SHP77 (cell line): ENCODE data around the gene MFN2.
"Not testable (repeated sequence)": the region's sequence is repeated elsewhere in the genome, so short reads cannot be mapped to it uniquely, and the experiment has no call there.

Experiments
- DNase-seq, 2 experiments: peaks; one replicate each; lab custom pipeline; 2025; lab: John Stamatoyannopoulos, UW

The MFN2 gene

DNA sequence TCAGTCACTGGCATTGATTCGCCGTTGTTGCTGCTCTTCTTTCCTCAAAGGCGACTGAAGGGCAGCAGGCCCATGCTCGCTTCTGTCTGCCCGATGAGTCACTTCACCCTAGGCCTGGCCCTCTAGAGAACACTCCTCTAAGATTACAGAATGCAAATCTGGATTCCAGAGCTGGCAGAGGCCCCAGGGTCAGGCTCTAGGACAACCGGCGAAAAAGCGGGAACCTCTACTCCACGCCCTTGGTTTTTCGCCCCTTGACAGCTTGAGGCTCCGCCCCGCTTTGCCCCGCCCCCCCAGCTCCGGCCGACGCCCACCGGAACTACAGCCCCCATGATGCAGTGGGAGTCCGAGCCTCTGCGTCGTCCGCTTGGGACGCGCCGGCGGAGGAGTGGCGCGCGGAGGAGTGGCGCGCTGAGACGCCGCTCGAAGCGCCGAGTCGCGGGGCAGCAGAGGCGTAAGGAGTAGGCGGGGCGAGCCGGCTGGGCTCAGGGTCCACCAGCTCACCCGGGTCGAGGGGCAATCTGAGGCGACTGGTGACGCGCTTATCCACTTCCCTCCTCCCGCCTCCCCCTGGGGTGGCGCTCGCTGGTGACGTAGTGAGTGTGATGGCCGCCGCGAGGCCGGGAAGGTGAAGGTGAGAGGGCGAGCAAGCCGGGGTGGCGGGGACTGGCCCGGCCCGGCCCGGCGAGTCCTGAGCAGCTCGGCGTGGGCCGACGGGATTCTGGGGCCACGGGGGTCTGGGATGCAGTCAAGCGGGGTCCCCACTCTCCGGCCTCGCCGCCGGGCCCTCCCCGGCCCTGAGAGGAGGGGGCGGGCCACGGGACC, at the start of gene MFN2:
TSS of gene MFN2 (plus strand) at position 594 of the 825 bp plus-strand sequence. CDS start 8,725 bp downstream, outside the sequence.
- peak; percentile 93 to 96 for DNase-seq

DNA sequence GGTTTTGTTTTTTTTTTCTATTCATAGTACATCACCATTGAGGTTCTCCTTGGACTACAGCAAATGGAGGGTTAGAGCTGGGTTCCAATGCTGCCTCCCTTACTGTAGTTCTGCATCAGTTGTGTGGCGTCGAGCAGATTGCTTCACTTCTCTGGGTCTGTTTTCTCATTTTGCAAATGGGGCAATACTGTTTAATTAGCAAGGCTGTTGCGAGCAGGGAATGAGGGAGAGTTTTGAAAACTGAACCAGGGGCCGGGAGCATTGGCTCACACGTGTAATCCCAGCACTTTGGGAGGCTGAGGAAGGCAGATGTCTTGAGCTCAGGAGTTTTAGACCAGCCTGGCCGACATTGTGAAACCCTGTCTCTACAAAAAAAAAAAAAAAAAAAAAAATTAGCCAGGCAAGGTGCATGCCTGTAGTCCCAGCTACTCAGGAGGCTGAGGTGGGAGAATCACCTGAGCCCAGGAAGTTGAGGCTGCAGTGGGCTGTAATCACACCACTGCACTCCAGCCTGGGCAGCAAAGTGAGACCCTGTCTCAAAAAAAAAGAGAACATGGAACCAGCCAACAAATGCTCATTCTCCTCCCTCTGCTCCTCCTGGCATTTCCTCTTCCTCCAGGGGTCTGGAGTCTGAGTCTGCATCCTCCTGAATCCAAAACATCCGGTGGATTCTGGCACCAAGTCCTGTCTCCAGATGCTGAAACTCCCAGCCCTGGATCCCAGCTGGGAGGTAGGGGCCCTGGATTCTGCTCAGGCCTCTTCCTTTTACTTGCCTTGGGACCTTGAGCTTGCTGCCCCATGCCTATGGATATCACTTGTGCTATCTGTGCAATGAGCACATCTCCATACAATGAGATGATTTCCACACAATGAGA, 49.4 kb upstream of the MFN2 start:
- no peak for DNase-seq

DNA sequence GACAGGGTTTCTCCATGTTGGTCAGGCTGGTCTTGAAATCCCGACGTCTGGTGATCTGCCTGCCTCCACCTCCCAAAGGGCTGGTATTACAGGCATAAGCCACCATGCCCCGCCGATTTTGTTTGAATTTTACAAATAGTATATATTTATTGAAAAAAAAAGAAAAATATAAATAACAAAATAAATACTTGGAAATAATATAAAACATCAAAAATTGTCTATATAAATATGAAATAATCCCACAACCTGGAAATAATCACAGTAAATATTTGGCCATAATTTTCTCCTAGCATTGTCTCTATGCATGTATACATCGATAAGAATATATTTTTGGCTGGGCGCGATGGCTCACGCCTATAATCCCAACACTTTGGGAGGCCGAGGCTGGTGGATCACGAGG, 48.4 kb upstream of the MFN2 start:
- DNase-seq = no peak

DNA sequence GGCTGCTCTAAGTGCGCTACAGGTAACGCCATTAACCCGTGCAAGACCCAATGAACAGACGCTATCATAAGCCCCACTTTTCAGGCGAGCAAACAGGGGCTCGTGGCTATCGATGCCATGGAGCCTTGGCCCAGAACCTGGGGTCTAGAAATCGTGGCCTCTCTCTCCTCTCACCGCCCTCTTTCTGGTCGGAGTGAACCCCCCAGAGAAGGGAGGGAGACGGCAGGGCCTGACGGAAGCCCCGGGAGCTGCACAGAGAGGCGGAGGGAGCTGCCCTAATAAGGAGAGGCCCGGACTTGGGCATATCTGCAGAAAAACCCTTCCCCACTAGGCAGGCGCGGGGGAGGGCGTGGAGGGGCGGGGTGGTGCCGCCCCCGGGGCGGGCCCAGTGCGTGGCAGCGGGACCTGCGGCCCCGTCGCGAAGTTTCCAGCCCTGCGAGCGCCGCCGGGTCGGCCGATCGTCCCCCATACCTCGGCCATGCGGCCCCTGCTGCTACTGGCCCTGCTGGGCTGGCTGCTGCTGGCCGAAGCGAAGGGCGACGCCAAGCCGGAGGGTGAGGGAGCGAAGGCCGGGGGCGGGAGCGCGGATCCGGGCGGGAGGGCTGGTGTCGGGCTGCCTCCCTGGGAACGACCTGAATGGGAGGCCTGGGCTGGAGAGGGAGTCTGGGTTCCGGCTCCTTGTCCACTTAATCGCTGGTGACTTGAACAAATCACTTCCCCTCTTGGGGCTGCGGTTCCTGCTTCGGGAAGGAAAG, 45.8 kb upstream of the MFN2 start, which contains the start of gene PLOD1:
TSS of gene PLOD1 (plus strand) at position 416 of the 755 bp plus-strand sequence. CDS start at position 479, 63 bp downstream.
- DNase-seq = peak; percentile 60 to 75

DNA sequence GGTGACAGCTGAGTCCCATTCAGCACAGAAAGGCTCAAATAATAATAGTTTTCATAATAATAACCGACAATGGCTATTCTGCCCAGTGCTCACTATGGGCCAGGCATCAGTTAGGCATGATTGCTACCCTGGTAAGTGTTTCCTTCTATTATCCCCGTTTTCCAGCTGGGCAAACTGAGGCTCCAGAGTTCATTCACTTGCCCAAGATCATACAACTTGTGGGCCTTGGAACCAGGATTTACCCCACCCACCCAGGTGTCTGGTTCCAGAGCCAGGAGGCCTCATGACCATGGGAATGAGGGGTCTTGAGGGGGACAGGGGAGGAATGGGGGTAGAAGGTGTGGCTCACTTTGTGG, 45.2 kb upstream of the MFN2 start:
- DNase-seq = no peak

DNA sequence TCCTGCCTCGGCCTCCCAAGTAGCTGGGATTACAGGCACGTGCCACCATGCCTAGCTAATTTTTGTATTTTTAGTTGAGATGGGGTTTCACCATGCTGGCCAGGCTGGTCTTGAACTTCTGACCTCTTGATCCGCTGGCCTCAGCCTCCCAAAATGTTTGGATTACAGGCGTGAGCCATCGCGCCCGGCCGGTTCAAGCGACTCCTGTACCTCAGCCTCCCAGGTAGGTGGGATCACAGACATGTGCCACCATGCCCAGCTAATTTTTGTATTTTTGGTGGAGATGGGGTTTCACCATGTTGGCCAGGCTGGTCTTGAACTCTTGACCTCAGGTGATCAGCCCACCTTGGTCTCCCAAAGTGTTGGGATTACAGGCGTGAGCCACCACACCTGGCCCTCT, 44.5 kb upstream of the MFN2 start:
- DNase-seq = not testable (repeated sequence)

DNA sequence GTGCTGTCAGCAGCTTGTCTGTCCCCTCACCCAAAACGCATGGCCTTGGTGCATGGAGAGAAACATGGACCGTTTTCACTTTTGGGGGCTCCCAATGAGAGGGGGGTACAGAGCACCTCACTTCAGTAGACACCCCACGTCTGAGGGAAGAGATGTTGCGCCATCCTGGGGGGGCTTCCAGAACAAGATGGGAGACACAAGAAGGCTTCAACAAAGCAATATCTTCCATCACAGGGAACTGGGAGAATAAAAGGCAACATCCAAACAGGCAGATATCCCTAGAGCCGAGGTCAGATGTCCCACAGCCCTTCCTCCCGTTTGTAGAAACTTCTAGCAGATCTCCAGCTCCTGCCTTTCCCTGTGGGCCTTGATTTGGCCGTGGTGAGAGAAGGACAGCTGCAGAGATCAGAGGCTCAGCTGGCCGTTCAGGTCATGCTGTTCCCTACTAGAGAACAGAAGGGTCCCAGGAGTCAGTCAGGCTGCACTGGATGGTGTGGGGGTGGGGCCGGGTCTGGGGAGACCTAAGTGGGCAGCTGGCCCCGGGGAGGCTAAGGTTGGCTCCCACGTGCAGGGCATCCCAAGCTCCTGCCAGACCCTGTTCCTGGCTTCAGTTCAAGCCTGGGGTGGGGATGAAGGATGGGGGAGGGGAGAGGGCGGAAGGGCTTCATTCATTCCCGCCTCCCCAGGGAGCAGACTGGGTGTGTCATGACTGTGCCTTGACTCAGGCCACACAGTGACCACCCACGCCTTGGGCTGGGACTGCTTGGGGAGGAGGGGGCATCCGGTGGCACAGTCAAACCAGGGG, 41.3 kb upstream of the MFN2 start:
- DNase-seq = no peak

DNA sequence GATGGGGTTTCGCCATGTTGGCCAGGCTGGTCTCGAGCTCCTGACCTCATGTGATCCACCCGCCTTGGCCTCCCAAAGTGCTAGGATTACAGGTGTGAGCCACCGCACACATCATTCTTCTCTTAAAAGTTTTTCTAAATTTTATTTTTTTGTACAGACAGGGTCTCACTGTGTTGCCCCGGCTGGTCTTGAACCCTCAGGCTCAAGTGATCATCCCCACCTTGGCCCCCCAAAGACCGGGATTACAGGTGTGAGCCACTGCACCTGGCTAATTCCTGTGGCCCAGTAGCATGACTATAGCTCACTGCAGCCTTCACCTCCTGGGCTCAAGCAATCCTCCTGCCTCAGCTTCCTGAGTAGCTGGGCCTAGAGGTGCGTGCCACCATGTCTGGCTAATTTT, 40.5 kb upstream of the MFN2 start:
- not testable (repeated sequence) for DNase-seq

DNA sequence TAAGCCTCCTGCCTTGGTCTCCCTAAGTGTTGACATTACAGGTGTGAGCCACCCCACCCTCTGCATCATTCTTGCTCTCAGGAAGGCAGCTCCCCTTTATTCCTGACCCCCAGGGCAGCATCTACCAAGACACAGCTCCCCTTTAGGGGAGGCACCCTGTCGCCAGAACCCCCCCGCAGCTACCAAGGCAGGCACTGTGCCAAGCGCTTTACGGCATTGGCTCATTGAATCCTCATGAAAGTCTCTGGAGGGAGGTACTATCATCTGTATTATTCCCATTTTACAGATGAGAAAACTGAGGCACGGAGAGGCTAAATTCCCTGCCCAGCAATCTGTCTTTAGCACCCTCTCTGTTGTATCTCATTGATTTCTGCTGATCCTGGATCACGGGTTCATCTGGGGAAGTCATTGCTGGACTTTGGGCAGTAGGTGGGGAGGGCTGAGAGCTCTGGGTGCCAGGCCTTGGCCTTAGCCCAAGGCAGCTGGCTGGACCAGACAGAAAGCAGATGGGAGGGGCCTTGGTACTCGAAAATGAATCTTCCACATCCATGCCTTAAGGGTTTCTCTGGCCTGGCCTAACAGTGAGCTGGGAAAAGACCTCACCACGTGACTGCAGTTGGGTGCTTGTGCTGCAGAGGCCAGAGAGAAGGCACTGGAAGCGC, 39.9 kb upstream of the MFN2 start:
- DNase-seq = no peak

DNA sequence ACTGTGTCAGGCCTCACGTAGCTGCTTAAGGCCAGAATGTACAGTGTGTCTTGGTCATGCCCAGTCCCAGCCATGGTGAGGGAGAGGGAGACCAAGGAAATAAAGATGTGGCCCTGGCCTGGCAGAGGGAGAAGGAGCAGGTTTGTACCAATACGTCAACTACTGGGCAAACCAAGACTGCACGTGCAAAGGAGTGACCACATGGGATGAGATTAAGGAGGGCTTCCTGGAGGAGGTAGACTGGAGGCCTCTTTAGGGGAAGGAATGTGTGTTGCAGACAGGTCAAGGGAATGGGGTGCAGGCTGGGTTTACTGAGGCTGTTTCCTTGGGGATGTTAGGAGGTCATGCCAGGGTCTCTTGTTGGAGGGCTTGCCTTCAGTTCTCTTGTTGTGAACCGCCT, 38.0 kb upstream of the MFN2 start:
- DNase-seq = no peak

DNA sequence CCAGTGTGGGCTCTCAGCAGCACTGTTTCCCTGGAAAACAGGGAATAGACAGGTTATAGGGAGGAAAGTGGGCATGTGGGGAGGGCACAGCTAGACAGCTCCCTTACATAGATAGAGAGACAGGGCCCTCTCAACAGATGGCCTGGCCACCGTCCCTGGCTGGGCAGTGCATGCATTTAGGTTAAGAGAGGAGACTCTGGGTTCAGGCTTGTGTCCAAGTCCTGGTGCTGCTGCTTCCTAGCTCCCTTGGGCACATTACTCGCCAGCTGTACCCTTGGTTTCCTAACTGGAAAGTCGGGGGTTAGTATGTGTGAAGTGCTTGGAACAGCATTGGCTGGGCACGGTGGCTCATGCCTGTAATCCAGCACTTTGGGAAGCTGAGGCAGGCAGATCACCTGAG, 36.6 kb upstream of the MFN2 start:
- DNase-seq = no peak

DNA sequence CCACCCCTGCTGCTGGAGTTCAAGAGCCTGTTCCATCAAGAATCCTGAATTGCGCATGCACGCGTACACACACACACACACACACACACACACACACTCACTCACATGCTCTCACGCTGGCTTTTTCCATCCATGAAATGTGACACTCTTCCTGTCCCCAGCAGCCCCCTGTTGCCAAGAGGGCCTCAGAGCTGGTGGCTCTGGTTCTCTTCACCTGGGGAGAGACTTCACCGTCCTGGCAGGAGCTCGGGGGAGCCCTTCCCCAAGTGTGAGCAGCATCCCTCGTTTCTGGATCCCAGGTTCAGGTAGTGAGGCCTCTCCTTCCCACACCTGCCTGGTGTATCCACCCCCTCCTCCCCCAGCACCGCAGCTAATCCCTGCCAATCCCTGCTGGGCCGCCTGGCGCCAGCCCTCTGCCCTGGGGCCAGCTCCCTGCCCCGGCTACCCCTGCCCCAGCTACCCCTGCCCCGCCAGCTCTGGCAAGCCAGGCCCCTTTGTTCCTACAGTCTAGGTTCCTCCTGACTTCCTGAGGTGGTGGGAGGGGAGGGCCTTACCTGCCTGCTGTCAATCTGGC, 35.8 kb upstream of the MFN2 start:
- peak; percentile 43 to 65 for DNase-seq

DNA sequence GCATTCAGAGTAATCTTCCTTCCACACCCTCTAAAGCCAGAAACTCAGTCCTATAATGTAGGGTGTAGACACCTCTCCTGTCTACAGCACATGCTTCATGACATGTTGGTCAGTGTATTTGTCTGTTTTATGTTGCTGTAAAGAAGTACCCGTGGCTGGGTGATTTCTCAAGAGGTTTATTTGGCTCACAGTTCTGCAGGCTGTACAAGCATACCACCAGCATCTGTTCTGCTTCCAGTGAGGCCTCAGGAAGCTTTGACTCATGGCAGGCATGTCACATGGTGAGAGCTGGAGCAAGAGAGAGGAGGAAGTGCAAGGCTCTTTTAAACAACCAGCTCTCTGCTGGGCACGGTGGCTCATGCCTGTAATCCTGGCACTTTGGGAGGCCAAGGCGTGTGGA, 33.6 kb upstream of the MFN2 start:
- no peak for DNase-seq

DNA sequence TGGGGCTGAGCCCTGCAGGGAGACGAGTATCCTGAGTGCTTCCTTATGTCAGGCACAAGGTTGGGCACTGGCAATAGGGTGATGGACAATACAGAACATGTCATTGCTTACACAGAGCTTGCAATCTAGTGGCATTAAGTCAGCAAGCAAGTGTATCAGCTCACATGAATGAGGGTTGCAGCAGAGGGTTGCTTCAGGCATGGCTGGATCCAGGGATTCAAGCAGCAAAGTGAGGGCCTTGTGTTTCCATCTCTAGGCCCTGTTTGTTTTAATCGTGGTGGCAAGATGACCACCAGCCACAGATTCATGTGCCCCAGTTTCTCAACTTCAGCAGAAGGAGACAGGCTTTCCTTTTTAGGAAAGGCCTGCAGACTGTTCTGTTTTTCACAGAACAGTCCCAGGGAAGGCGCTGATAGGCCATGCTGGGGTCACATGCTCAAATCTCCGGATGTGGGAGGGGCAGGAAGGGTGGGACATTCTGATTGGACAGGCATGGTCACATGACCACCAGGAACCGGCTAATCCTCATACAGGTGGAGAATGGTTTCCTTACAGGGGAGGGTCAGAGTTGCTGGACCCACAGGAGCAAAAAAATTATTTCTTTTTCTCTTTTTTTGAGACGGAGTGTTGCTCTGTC, 31.3 kb upstream of the MFN2 start:
- DNase-seq = no peak

DNA sequence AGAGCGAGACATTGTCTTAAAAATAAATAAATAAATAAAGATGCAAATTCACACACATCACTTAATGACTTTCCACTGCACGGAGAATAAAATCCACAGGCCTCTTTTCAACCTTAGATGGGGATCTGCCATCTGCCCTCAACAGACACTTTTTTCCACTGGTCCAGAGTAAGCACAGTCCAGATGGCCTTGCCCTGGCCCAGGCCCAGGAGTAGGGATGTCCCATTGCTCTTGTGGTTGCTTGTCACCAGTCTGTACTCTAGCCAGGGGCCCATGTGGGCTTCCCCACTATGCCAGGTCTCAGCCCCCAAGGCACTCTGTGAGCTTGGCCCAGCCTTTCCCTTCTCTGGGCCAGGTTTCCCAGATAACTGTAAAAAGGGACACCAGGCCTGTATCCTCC, 28.3 kb upstream of the MFN2 start:
- DNase-seq = no peak

DNA sequence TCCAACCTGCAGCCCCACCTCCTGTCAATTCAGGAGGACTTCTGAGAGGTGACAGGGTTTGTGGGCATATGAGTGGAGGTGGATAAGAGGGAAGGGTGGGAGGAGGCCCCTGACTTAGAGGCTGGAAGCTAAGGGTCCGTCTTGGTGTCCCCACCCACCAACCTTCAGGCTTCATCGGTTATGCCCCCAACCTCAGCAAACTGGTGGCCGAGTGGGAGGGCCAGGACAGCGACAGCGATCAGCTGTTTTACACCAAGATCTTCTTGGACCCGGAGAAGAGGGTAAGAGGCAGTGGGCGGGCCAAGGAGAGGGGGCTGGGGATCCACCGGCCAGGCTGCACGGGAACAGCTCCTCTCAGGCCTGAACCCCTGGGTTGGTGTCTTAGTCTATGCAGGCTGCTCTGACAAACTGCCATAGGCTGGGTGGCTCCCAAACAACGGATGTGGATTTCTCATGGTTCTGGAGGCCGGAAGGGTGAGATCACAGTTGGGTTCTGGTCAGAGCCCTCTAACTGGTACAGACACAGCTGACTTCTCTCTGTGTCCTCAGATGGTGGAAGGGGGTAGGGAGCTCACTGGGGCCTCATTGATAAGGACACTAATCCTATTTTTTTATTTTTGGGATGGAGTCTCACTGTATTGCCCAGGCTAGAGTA, 27.7 kb upstream of the MFN2 start:
- DNase-seq = no peak

DNA sequence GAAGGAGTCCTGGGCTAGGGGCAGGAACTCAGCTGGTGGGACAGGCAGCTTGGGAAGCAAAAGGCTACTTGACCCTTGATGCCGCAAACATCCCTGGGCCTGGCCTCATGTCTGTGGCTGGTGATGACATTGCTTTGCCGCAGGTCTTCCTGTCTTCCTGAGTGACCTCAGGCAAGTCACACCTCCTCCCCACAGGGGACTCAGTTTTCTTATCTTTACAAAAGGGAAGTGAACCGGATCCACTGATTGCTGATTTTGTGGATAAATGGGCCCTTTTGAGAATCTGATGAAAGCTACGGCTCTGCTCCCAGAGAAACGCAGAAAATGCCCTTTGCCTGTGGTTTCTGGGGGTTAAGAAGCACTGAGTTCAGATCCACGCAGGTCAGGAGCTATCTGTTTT, 25.0 kb upstream of the MFN2 start:
- DNase-seq = no peak

DNA sequence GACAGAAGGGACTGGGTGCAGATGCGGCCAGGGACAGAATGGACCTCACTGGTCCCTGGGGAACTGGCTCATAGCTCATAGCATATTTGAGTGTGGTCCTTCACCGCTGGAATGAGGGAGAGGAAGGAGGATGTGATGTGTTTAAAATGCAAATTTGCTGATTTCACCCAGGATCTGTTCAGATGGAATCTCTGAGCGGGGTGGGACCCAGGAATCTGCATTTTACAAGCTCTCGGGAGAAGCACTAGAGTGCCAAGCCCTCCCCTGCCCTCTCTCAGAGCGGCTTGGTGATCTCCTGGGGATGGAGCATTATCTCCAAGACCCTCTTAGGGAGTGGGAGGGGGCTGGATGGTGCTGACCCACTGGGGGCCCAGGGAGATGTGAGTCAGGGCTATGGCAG, 22.8 kb upstream of the MFN2 start:
- DNase-seq = no peak

DNA sequence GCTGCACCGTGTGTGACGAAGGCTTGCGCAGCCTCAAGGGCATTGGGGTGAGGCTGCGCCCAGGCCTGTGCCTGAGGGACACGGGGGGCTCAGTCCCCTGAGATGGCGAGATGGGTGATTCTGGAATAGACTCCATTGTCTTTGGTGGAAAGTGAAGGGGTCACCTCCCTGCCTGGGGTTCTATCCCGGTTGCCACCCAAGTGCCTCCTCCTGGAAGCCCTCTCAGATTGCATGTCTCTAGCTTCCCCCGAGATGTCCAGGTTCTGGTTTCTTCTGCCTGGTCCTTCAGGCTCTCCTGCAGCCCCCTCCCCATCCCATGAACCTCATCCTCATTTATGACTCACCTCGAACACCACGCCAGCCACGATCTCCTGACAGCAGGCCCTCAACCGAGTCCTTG, 22.3 kb upstream of the MFN2 start:
- DNase-seq = no peak

DNA sequence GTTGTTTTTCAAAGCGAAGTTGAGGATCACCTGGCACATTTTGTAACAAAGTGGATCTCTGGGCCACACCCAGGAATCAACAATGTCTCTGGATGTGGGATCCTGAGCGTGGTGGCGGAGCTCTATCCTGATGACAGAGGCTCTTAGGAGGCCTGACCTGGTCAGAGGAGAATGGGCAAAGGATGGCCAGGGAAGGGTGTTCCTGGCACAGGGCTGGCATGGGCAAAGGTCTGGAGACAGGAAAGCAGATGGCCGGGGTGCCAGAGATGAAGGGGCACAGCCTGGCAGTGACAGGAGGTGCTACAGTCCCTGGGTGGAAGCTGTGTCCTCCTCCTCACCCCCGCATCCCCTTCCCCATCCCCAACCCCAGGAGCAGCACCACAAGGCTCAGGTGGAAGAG, 20.0 kb upstream of the MFN2 start:
- no peak for DNase-seq
